Skeletal muscle satellite cell (primary cell): ENCODE measurements around the gene ELL2.
"Not testable (repeated sequence)": the region's sequence is repeated elsewhere in the genome, so short reads cannot be mapped to it uniquely, and the experiment has no call there.

ENCODE experiments used
- H3K27me3 ChIP-seq: 2 replicates; pipeline ENCODE4 v1.7.0; 2013; ENCODE audit warnings: low read length; ENCODE audit not compliant: control insufficient read depth, insufficient read depth
- H3K36me3 ChIP-seq: 2 replicates; pipeline ENCODE4 v1.7.0; 2013; ENCODE audit warnings: mild to moderate bottlenecking, control low read depth, low read length; ENCODE audit not compliant: insufficient read depth
- H3K4me1 ChIP-seq: 2 replicates; pipeline ENCODE4 v1.7.0; 2013; ENCODE audit warnings: low read length; ENCODE audit not compliant: control insufficient read depth, insufficient read depth
- H3K4me2 ChIP-seq: 2 replicates; pipeline ENCODE4 v1.7.0; 2013; ENCODE audit warnings: mild to moderate bottlenecking, low read length
- H3K4me3 ChIP-seq: 2 replicates; pipeline ENCODE4 v1.7.0; 2013; ENCODE audit warnings: low read length
- H3K9ac ChIP-seq: 2 replicates; pipeline ENCODE4 v1.7.0; 2013; ENCODE audit warnings: mild to moderate bottlenecking, low read depth, low read length, moderate library complexity
- H3K9me3 ChIP-seq: replicated peaks from 2 replicates; pipeline ENCODE4 v1.7.0; 2013; ENCODE audit warnings: mild to moderate bottlenecking, control low read depth, low read length

The ELL2 gene

DNA sequence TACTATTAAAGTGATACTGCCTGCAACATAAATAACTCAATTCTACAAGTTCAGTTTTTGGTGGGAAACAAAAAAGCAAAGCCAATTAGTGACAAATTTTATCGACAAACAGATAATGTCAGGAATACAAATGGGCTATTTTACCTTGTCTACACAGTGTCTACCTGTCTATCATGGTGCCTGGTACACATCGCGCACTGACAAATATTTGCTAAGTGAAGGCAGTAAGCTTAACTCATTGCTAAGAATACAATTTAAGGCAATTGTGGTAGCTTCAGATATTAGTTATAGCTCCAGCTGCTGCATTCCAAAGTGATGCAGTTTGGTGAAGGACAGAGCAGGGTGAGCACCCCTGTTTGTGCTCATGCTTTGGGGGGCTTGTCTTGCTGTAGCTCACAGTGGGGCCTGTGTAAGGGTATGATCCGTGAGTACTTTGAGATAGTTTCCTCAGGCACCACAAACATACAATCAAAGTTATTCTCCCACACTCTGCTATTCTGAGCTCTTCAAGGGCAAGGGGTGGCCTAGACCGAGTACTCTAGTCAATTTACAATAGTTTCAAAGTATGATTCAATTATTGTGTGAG is 24.7 kb downstream of the ELL2 start:
- Histone ChIP-seq H3K27me3 (no peaks in the 10 kb centered on the region), H3K9me3 (no peaks in the 10 kb centered on the region), H3K36me3 (peaks cover 86% of the 10 kb centered on the region), H3K4me2 (no peak overlapping the region), H3K9ac (no peak overlapping the region), H3K4me3 (no peak overlapping the region), H3K4me1 (peaks cover 63% of the 10 kb centered on the region)

DNA sequence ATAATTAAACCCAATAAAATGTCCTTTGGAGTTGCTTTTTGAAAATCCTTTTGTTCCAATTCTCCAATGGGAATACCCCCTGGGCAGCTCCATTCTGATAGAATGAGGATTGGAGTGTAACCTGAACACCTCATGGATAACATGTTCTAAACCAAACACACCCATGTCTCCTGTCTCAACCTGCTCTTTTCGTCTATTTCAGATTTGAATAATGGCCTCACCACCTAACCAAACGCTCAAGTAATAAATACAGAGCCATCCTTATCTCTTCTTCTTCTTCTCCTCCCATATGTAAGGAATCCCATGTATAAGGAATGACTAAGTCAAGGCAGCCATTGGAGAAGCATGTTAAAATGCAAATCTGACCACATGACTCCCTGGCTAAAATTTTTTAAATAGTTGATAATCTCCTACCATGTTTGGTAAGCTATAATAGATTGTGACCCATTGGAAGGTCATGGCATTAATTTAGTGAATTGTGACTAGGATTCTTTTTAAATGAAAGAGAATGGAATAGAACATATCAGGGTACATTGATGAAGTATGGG is 26.0 kb downstream of the ELL2 start:
- Histone ChIP-seq H3K9ac (no peak overlapping the region), H3K4me3 (no peak overlapping the region), H3K4me1 (peaks cover 60% of the 10 kb centered on the region), H3K27me3 (no peaks in the 10 kb centered on the region), H3K9me3 (no peaks in the 10 kb centered on the region), H3K36me3 (peaks cover 80% of the 10 kb centered on the region), H3K4me2 (no peak overlapping the region)

DNA sequence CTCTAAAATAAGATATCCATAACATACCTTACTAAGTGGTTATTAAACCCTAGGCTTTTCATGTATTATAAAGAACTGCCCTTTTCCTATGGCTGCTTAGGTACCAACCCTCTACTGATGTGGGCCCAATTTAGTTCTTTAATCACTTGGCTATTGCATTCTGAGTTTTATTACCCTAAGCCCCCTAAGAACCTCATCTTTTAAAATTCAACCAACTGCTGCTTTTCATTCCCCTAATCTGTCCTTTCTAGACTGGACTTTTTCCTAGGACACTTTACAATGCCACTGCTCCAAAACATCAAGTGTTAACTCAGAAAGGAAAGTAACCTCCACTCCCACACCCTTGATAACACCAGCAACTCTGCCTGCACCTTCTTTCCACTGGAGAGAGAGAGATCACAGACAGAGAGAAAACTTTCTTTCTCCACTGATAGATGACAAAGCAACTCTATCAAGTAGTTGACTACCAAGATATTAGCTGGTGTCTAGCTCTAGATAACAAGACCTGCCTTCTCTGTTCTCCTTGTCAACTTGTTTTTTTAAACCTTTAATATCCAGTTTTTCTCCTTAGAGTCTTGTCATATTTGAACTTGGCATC is 27.3 kb downstream of the ELL2 start:
- Histone ChIP-seq H3K9ac (no peak overlapping the region), H3K36me3 (peaks cover 77% of the 10 kb centered on the region), H3K9me3 (no peaks in the 10 kb centered on the region), H3K4me2 (no peak overlapping the region), H3K27me3 (no peaks in the 10 kb centered on the region), H3K4me1 (peaks cover 47% of the 10 kb centered on the region), H3K4me3 (no peak overlapping the region)

DNA sequence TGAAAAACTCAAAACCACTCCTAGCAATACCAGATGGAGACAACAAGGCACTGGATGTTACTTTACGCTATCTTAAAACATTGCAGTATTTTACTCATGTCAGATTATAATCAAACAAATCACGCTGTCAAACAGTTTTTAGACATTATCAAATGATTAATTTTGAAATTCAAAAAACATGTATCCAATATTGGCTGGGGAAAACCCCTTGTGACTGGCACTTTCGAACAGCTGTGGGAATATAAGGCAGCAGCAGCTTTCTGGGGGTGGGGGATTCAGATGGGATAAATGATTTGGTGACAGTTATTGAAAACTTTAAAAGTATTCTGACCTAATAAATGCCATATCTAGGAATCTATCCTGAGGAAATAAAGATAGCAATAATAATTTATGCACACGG is 28.7 kb downstream of the ELL2 start:
- Histone ChIP-seq H3K4me3 (no peak overlapping the region), H3K4me2 (no peak overlapping the region), H3K4me1 (peaks cover 48% of the 10 kb centered on the region), H3K36me3 (peaks cover 76% of the 10 kb centered on the region), H3K9me3 (no peaks in the 10 kb centered on the region), H3K27me3 (no peaks in the 10 kb centered on the region), H3K9ac (no peak overlapping the region)

DNA sequence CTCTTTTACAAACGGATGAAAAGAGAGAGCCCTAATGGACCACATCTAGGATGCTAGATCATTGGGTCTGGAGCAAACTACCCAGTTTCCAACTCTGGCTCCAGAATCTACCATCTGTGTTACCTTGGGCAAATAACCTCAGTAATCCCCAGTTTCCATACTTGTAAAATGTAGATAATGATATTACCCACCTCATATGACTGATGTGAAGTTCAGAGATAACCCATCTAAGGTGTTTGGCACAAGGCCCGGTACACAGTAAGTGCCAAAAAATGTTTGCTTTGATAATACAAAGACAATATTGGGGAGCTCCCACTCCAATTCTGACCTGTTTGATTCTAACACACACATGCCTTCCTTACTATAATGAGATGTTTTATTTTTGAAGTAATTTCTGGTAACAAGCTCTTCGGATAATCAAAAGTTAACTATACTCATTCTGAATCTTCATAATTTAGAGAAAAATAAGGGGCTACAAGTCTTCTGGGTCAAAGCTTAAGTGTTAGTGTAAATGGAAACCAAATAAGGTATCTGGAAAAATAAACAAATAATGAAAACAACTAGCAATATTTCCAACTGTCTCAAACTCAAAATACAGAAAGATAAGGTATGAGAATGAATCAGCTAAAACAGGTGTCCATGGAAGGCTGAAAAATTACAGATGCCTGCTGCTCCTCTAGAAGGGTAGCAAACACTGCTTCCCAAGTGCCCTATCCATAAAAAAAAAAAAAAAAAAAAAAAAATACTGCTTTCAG is 30.4 kb downstream of the ELL2 start:
- Histone ChIP-seq H3K4me2 (no peak overlapping the region), H3K4me3 (no peak overlapping the region), H3K27me3 (no peaks in the 10 kb centered on the region), H3K9me3 (no peaks in the 10 kb centered on the region), H3K36me3 (peaks cover 70% of the 10 kb centered on the region), H3K9ac (no peak overlapping the region), H3K4me1 (peaks cover 45% of the 10 kb centered on the region)

DNA sequence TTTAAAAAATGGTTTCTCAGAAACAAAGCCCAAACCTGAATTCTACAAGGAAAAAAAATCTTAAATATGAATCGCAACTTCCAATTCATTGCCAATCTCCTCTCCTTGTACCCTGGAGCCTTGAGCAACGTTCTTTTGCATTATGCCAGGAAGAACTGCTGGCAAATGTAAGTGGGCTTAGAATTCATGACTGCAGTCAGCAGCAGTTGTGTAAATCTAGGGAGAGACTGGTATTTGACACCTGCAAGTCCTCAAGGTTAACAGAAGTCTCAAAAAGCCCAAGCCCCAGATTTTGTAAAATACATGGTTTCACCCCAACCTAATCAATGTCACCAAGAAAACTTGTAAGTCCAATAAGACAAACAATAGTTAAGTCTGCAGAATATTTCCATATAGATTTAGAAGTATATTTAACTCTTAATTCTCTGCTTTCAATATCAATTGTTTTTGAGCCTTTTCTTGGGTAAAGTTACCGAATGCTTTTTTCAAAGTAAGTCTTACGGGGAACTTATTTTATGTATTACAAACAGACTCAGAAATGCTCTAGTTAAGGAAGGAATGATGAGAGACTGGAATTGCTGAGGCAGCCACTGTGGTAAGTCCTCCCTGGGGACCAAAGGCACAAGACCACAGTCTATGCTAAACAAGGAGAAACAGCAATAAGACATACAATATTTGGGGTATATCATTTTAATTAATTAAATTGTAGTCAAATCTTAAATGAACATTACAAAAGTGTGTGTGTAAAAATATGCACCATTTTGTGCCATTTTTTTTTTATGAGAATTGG is 31.3 kb downstream of the ELL2 start:
- Histone ChIP-seq H3K4me3 (no peak overlapping the region), H3K27me3 (no peaks in the 10 kb centered on the region), H3K36me3 (peaks cover 65% of the 10 kb centered on the region), H3K9me3 (no peaks in the 10 kb centered on the region), H3K4me1 (peaks cover 37% of the 10 kb centered on the region), H3K9ac (no peak overlapping the region), H3K4me2 (no peak overlapping the region)

DNA sequence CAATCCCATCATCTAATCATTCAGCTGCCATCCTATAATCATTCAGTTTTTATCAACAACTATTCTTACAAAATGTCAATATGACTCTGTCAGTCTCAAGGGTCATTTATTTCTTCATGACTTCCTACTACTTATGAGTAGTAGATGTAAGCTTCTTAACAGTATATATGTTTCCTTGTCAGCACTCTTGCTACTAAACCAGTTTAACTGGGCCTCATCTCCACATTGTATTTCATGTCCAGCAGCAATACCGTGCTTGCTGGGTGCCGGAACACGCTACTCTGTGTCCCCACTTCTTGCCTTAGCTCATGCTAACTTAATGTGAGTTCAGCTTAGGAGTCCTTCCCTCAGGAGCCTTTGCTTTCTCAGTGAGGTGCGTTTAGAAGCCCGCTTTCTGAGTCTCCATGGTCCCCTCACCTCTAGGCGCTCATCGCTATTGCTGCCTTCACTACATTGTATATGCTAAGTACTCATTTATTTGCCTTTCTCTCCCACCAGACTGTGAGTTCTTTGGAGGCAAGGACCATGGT is 32.9 kb downstream of the ELL2 start:
- Histone ChIP-seq H3K27me3 (no peaks in the 10 kb centered on the region), H3K36me3 (peaks cover 66% of the 10 kb centered on the region), H3K4me1 (peaks cover 39% of the 10 kb centered on the region), H3K9ac (no peak overlapping the region), H3K4me2 (no peak overlapping the region), H3K9me3 (no peaks in the 10 kb centered on the region), H3K4me3 (no peak overlapping the region)

DNA sequence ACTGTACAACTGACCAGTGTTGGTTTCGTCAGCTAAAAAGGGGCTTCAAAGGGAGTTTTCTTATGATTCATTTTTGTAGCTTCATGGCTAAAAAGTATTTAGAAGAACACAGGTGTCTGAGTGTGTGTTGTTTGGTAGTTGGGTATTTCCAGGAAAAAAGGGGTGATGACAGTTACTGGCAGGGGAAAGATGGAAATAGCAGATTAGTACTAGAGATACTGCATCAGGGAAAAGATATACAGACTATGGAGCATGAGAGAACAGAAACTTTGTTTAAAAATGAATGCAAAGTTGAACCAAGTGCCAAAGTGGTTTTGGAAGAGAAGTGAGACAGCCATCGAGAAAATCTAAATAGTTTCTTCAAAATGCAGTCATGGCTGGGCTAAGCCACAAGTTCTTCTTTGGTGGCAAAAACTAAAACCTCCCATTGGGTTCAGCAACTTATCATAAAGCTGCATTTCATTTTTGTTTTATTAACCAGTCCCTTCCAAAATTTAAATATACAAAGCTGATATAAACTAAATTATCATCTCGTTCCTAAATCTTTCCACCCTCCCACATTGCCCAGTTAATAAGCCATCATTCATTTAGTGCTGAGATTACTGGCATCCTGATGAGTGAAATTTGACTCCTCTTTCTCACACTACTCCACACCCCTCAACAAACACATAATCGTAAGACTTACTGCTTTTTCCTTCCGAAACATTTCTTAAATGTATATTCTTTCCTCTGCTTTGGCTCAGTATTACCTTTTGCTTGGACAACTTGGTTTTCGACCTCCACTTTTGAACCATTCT is 33.5 kb downstream of the ELL2 start:
- Histone ChIP-seq H3K4me1 (peaks cover 41% of the 10 kb centered on the region), H3K4me3 (no peak overlapping the region), H3K9ac (no peak overlapping the region)

DNA sequence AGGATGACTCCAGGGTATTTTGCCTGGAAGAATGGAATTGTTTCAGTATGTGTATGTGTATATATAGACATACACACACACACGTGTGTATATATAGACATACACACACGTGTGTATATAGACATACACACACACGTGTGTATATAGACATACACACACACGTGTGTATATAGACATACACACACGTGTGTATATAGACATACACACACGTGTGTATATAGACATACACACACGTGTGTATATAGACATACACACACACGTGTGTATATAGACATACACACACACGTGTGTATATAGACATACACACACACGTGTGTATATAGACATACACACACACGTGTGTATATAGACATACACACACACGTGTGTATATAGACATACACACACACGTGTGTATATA is 34.4 kb downstream of the ELL2 start:
- H3K4me2 ChIP-seq = not testable (repeated sequence)

More for the DNA sequence above, 33.5 kb downstream of the ELL2 start:
- H3K4me2 ChIP-seq = no peak overlapping the region
- H3K36me3 ChIP-seq = peaks cover 70% of the 10 kb centered on the region
- H3K9me3 ChIP-seq = no peaks in the 10 kb centered on the region
- no peaks in the 10 kb centered on the region for H3K27me3 ChIP-seq

DNA sequence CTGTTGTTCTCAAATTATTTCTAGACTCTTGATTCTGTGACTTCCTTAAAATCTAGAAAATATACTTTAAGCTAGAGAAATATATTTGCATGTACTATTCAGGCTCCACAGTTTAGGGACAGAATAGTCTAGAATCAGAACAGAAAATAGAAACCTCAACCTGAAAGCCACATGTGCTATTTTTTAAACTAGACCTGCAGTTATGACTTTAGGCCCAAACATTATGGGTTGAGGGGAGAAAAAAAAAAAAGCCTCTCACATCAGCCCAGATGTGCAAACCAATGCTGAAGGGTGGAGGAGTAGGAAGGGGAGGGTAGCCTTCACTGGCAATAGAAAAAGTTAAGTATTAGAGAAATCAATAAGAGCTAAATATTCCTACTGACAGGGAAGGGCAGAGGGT is 35.7 kb downstream of the ELL2 start:
- Histone ChIP-seq H3K36me3 (peaks cover 71% of the 10 kb centered on the region), H3K4me3 (no peak overlapping the region), H3K27me3 (no peaks in the 10 kb centered on the region), H3K4me2 (no peak overlapping the region), H3K4me1 (peaks cover 32% of the 10 kb centered on the region), H3K9me3 (no peaks in the 10 kb centered on the region), H3K9ac (no peak overlapping the region)

More for the DNA sequence above, 34.4 kb downstream of the ELL2 start:
- Histone ChIP-seq H3K4me1 (peaks cover 44% of the 10 kb centered on the region), H3K36me3 (peaks cover 72% of the 10 kb centered on the region)
- not testable (repeated sequence) for H3K9ac ChIP-seq, H3K27me3 ChIP-seq, H3K4me3 ChIP-seq, H3K9me3 ChIP-seq
